T-cell (primary cell): ENCODE measurements around the gene LGALS7. TPM values are rescaled to one million over a fixed set of nuclear protein-coding genes. Genes with fewer than 3 reads are reported as not detected.
A peak's percentile ranks its signal among the peaks of the same experiment; 100 is the strongest.
"Not testable (repeated sequence)": the region's sequence is repeated elsewhere in the genome, so short reads cannot be mapped to it uniquely, and the experiment has no call there.

ENCODE experiments used
- ATAC-seq, 4 experiments: fragments of 200-7000 bp in 3 of 4; fragments of 150-1000 bp in 1 of 4; cut with Tn5 transposase; replicated peaks in 1 of 4; 1 replicate in 3 of 4; 2 replicates in 1 of 4; pipeline ENCODE4 v1.10.0; 2021; ENCODE audit warnings: moderate library complexity in 3 of 4, mild to moderate bottlenecking in 2 of 4, moderate number of reproducible peaks in 1 of 4
- CTCF ChIA-PET, 2 donors: fragments of 300-600 bp; sonication (Branson Sonifier 250); formaldehyde crosslinking; loops; one replicate each; lab custom pipeline; 2022; ENCODE audit warnings: antibody characterized with exemption in 2 of 2; lab: Charles Lee
- POLR2A ChIA-PET, 2 donors: fragments of 300-600 bp; sonication (Branson Sonifier 250); formaldehyde crosslinking; loops; one replicate each; lab custom pipeline; 2022; ENCODE audit warnings: antibody characterized with exemption in 2 of 2; lab: Charles Lee
- DNase-seq, 35 experiments: peaks; one replicate each; pipeline versions ENCODE4 v3.0.0 to v3.0.0-alpha.2; 2013 to 2023
- H3K27ac ChIP-seq: one replicate; pipeline ENCODE4 v1.5.1; 2013; ENCODE audit warnings: low read length
- H3K27me3 ChIP-seq, 2 experiments: replicated peaks in 1 of 2; 1 replicate in 1 of 2; 2 replicates in 1 of 2; pipeline versions ENCODE4 v1.6.1 to v1.7.0; 2013; ENCODE audit warnings: low read length in 1 of 2, mixed read lengths in 1 of 2; ENCODE audit not compliant: control insufficient read depth in 2 of 2, insufficient read depth in 2 of 2; ENCODE audit errors: extremely low read depth in 1 of 2
- H3K36me3 ChIP-seq, 2 donors: 1 replicate in 1 of 2; 2 replicates in 1 of 2; pipeline versions ENCODE4 v1.6.1 to v1.7.0; 2013; ENCODE audit warnings: low read length in 1 of 2; ENCODE audit not compliant: control insufficient read depth in 2 of 2, insufficient read depth in 1 of 2; ENCODE audit errors: extremely low read depth in 1 of 2
- H3K4me1 ChIP-seq, 2 experiments: 1 replicate in 1 of 2; 2 replicates in 1 of 2; pipeline versions ENCODE4 v1.6.1 to v1.7.0; 2013; ENCODE audit warnings: low read length in 2 of 2, mixed read lengths in 1 of 2; ENCODE audit not compliant: insufficient read depth in 2 of 2, control insufficient read depth in 1 of 2; ENCODE audit errors: extremely low read depth in 1 of 2
- H3K4me3 ChIP-seq, 2 donors: 1 replicate in 1 of 2; 2 replicates in 1 of 2; pipeline versions ENCODE4 v1.5.1 to v1.7.0; 2013; ENCODE audit warnings: mild to moderate bottlenecking in 2 of 2, low read length in 1 of 2, moderate library complexity in 1 of 2; ENCODE audit not compliant: control insufficient read depth in 1 of 2; ENCODE audit errors: extremely low read depth in 1 of 2
- H3K9me3 ChIP-seq: 2 replicates; pipeline ENCODE4 v1.7.0; 2013
- H3K27ac Mint-ChIP-seq, 2 donors: one replicate each; pipeline ENCODE4 v1.8.0; 2020 to 2021; ENCODE audit warnings: mild to moderate bottlenecking in 2 of 2, mixed read lengths in 2 of 2
- H3K27me3 Mint-ChIP-seq, 2 donors: one replicate each; pipeline ENCODE4 v1.8.0; 2021 to 2022; ENCODE audit warnings: mixed read lengths in 2 of 2
- H3K36me3 Mint-ChIP-seq: one replicate; pipeline ENCODE4 v1.8.0; 2021; ENCODE audit warnings: mixed read lengths
- H3K4me1 Mint-ChIP-seq, 3 donors: one replicate each; pipeline ENCODE4 v1.8.0; 2020 to 2022; ENCODE audit warnings: mixed read lengths in 3 of 3, mild to moderate bottlenecking in 1 of 3
- H3K4me3 Mint-ChIP-seq, 3 donors: one replicate each; pipeline ENCODE4 v1.8.0; 2020 to 2022; ENCODE audit warnings: mild to moderate bottlenecking in 3 of 3, mixed read lengths in 3 of 3, moderate library complexity in 3 of 3
- H3K9me3 Mint-ChIP-seq, 3 donors: one replicate each; pipeline ENCODE4 v1.8.0; 2020 to 2022; ENCODE audit warnings: mixed read lengths in 3 of 3
- WGBS: methylation state at CpG from one replicate; pipeline ENCODE4 v1.1.5; 2013; ENCODE audit warnings: missing lambda C conversion rate; ENCODE audit not compliant: insufficient coverage; 5-methylcytosine and 5-hydroxymethylcytosine counted together
- total RNA-seq, 35 experiments: library from RNA in 6 of 35; stranded (reverse) in 6 of 35; fragments of 120-200 nt in 1 of 35; gene quantifications; one replicate each; pipeline versions ENCODE4 v1.2.1 to v1.2.4 and lab custom pipeline; 2013 to 2026

LGALS7 gene
- total RNA-seq, 5 donors from 2014 or later (not counting 1 experiment from before 2014, with no cell fraction given) = not detected

DNA sequence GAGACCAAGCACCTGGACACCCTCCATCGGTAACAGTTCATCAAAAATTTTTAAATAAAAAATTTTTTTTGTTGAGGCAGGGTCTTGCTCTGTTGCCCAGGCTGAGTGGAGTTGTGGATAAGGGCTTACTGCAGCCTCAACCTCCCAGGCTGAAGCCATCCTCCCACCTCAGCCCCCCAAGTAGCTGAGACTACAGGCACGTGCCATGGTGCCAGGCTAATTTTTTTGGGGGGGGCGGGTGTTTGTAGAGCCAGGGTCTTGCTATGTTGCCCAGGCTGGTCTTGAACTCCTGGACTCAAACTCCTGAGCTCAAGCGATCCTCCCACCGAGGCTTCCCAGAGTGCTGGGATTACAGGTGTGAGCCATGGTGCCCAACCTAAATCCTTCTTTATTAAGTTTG is 20.4 kb upstream of the LGALS7 start:
- Mint-ChIP-seq H3K9me3 (no peaks in the 10 kb centered on the region), H3K27me3 (no peaks in the 10 kb centered on the region), H3K4me1 (peaks cover 0 to 4% (median 4%) of the 10 kb centered on the region in 3 donors), H3K27ac (no peak overlapping the region), H3K4me3 (peak overlapping the region in 2 of 3 donors; percentile 7 to 65), H3K36me3 (no peaks in the 10 kb centered on the region)
- DNase-seq (no peak), ATAC-seq (no peak)
- WGBS = no CpG with 5 or more reads among the region's 5 CpGs
- Histone ChIP-seq H3K27me3 (peaks cover 0 to 7% of the 10 kb centered on the region in 2 experiments), H3K27ac (no peak overlapping the region), H3K4me1 (peaks cover 2 to 13% of the 10 kb centered on the region in 2 experiments), H3K9me3 (no peaks in the 10 kb centered on the region), H3K4me3 (no peak overlapping the region), H3K36me3 (no peaks in the 10 kb centered on the region)
- CTCF ChIA-PET = no interaction called here
- POLR2A ChIA-PET = interaction anchor here in 1 of 2 donors (0.6 kb wide), 1 partner anchor 77 kb away, joined by 4 read pairs; no protein-coding TSS in a partner anchor

DNA sequence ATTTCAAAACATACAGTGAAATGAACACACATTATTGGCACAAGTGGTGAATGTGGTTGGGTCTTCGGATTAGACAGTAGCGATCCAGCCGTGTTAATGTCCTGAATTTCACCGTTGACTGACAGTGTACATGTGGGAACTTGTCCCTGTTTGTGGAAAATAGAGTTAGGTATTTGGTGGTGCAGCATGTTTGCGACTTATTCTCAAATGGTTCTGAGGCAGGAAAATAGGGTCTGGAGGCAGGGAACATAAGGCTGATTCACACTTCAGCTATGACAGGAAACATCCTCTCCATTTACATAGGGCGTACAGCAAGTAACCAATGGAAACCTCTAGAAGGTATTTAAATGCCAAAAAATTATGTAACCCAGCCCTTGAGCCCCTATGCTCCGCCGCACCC is 19.9 kb upstream of the LGALS7 start:
- Histone ChIP-seq H3K4me1 (peaks cover 2 to 13% of the 10 kb centered on the region in 2 experiments), H3K9me3 (no peaks in the 10 kb centered on the region), H3K4me3 (no peak overlapping the region), H3K27me3 (peaks cover 0 to 7% of the 10 kb centered on the region in 2 experiments), H3K36me3 (no peaks in the 10 kb centered on the region), H3K27ac (no peak overlapping the region)
- no peaks in the 10 kb centered on the region for H3K27me3 Mint-ChIP-seq
- ChIA-PET CTCF (no interaction called here), POLR2A (interaction anchor here in 1 of 2 donors (0.8 kb wide), 1 partner anchor 37 kb away, joined by 3 read pairs; no protein-coding TSS in a partner anchor)
- H3K9me3 Mint-ChIP-seq = no peaks in the 10 kb centered on the region
- WGBS = 100% methylated on average over 3 of the region's 8 CpGs
- peaks cover 0 to 4% (median 4%) of the 10 kb centered on the region in 3 donors for H3K4me1 Mint-ChIP-seq
- H3K4me3 Mint-ChIP-seq = peak overlapping the region; percentile 42 to 65 (median 52)
- no peaks in the 10 kb centered on the region for H3K36me3 Mint-ChIP-seq
- ATAC-seq (no peak), DNase-seq (no peak)
- H3K27ac Mint-ChIP-seq = no peak overlapping the region

DNA sequence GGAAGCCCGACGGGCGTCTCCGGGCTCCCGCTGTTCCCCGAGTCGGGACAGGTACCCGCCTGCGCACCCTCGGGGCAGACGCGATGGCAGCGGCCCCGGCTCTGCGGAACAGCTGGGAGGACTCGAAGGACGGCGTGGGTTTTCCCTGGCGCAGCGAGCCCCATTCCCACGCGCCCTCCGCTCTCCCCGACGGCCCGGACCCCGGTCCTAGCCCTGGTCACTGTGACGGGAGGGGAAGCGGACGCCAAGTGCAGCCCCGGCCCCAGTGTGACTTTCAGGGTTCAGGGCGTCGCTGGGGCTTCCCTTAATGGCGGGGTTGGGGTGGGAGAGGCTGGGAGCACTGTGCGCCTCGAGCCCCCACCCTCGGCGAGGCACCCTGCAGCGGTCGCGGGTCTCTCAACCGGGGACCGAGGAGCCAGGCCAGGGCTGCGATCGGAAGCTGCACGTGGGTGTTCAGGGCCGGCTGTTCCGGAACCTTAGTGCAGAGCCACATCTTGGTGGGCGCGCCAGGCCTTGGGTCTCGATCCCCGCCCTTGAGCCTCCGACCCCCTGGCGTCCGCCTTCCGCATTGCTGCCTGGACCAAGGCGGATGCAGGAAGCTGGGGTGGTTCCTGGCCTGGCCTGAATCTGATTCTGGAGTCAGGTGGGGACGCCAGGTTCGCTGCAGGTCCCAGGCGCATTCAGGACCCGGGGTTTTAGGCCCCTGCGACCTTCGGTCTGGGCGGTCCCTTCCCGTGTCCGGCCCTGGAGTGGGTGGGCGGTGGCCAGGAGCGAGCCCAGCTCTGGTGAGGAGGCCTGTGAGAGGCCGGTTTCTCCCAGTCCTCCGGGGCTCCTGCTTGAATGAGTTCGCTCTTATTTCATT is 19.2 kb upstream of the LGALS7 start:
- 21% methylated on average over 46 of the region's 71 CpGs for WGBS
- Mint-ChIP-seq H3K4me1 (peaks cover 0 to 4% (median 4%) of the 10 kb centered on the region in 3 donors), H3K4me3 (peak overlapping the region; percentile 42 to 65 (median 52)), H3K27ac (no peak overlapping the region), H3K9me3 (no peaks in the 10 kb centered on the region), H3K27me3 (no peaks in the 10 kb centered on the region), H3K36me3 (no peaks in the 10 kb centered on the region)
- ATAC-seq (peak; percentile 25 to 38 (median 30)), DNase-seq (peak in 30 of 35 experiments; percentile 4 to 50 (median 24))
- Histone ChIP-seq H3K4me3 (peak overlapping the region in 1 of 2 donors; percentile 30), H3K9me3 (no peaks in the 10 kb centered on the region), H3K36me3 (no peaks in the 10 kb centered on the region), H3K27ac (no peak overlapping the region), H3K4me1 (peaks cover 2 to 13% of the 10 kb centered on the region in 2 experiments), H3K27me3 (peaks cover 0 to 7% of the 10 kb centered on the region in 2 experiments)
- POLR2A ChIA-PET = interaction anchor here in 1 of 2 donors (0.8 kb wide), 1 partner anchor 38 kb away, joined by 3 read pairs; no protein-coding TSS in a partner anchor
- CTCF ChIA-PET = no interaction called here

DNA sequence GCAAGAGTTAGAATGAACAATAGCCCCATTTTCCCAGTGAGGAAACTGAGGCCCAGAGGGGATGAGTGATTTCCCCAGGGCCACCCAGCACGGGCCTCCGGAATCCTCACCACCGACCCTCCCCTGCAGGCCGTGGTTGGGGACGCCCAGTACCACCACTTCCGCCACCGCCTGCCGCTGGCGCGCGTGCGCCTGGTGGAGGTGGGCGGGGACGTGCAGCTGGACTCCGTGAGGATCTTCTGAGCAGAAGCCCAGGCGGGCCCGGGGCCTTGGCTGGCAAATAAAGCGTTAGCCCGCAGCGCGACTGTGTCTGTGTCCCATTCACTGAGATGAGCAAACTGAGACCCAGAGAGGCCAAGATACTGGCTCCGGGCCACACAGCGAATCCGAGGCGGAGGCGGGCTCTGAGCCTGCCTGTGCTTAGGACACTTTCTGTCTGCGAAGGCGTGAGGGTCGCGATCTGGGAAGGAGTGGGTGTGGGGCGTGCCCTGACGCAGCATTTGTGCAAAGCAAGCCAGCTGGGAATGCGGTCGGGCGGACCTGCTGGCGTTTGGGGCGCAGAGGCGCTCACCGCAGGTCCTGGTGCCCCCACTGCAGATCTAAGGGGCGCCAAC is 18.2 kb upstream of the LGALS7 start:
- H3K27ac ChIP-seq, H3K27ac Mint-ChIP-seq, H3K4me3 ChIP-seq, H3K36me3 ChIP-seq, H3K27me3 Mint-ChIP-seq, DNase-seq, H3K9me3 ChIP-seq, CTCF ChIA-PET, H3K9me3 Mint-ChIP-seq, H3K27me3 ChIP-seq, H3K4me1 Mint-ChIP-seq, H3K36me3 Mint-ChIP-seq, POLR2A ChIA-PET, H3K4me3 Mint-ChIP-seq: not testable (repeated sequence)
- no CpG with 5 or more reads among the region's 40 CpGs for WGBS
- ATAC-seq = peak; percentile 89 to 97 (median 92)
- H3K4me1 ChIP-seq = peaks cover 2 to 13% of the 10 kb centered on the region in 2 experiments

DNA sequence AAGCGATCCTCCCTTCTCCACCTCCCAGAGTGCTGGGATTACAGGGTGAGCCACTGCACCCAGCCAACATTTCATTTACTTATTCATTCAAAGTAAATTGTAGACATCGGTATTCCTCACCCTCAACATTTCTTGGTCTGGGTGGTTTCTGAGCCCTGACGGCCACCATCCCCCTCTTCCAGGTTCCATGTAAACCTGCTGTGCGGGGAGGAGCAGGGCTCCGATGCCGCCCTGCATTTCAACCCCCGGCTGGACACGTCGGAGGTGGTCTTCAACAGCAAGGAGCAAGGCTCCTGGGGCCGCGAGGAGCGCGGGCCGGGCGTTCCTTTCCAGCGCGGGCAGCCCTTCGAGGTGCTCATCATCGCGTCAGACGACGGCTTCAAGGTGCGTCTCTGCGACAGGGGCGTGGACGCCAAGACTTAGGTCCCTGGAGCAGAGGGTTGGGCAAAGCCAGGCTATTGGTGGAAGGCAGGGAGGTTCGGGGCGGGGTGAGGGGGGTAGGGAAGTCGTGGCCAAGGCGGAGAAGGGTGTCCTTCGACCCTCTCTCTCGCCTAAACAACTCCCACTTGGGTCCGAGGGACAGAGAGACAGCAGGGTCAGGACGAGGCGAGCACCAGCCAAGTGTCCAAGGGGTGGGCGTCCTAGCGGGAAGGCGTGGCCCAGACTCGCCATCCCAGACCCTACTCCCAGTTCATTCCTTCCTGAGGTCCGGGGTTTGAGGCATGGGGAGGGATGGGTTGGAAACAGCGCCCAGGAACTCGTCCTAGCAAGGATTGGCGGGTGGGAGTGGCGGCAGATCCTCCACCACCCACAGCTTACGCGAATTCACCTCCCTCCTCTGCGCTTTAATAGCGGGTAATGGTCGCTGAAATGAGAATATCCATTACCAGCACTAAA is 17.4 kb upstream of the LGALS7 start:
- no CpG with 5 or more reads among the region's 49 CpGs for WGBS
- H3K4me1 Mint-ChIP-seq, H3K27me3 Mint-ChIP-seq, ATAC-seq, H3K4me3 ChIP-seq, H3K27ac ChIP-seq, H3K4me3 Mint-ChIP-seq, H3K9me3 Mint-ChIP-seq, DNase-seq, POLR2A ChIA-PET, H3K27ac Mint-ChIP-seq, H3K27me3 ChIP-seq, CTCF ChIA-PET, H3K36me3 ChIP-seq, H3K9me3 ChIP-seq, H3K36me3 Mint-ChIP-seq: not testable (repeated sequence)
- H3K4me1 ChIP-seq = peaks cover 2 to 13% of the 10 kb centered on the region in 2 experiments
